ENCODE measurements around the gene OR52M1.

DNA sequence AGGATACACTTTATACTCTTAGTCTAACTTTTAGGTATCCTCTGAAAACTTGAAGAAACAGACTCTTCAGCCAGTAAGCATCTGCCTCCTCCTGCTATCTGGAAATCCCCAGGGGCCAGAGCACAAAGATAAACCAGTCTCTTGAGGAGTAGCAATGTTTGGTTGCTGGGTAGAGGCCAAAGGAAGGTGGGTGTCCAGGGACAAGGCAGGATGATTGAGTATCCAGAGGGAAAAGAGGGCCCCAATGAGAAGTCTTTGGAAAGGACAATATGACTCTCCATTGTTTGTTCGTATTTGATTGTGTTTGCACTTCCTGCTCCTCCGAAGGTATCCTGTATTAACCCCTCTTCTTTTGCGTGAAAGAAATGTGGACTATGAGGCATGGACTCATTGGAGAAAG is 44.0 kb downstream of the OR52M1 start:
- TF ChIP-seq EZH2 (IDR thresholded peaks at IDR 0.05; ENCODE audit: insufficient read depth, poor library complexity, severe bottlenecking) (no peak), EZH2phosphoT487 (IDR thresholded peaks at IDR 0.05; ENCODE audit: insufficient read depth, low read depth) (no peak)
